Spleen (tissue), 7 donors: ENCODE results near the gene KLK7.

ENCODE experiments used
- CTCF ChIP-seq, 11 experiments: fragments of 200-600 bp in 7 of 11; fragments of 450-650 bp in 4 of 11; sonication (generic) in 4 of 11; IDR thresholded peaks in 8 of 11; conservative IDR thresholded peaks in 3 of 11; 1 replicate in 7 of 11; 2 replicates in 4 of 11; pipeline versions ENCODE4 v1.4.0 to v1.8.0; 2016 to 2021; ENCODE audit warnings: antibody characterized with exemption in 11 of 11, inconsistent platforms in 4 of 11, mild to moderate bottlenecking in 1 of 11
- POLR2A ChIP-seq, 3 donors: fragments of 450-650 bp; IDR thresholded peaks; one replicate each; pipeline ENCODE4 v1.5.1; 2017; ENCODE audit warnings: antibody characterized with exemption in 3 of 3, mild to moderate bottlenecking in 1 of 3
- POLR2AphosphoS5 ChIP-seq, 3 donors: sonication (generic); formaldehyde crosslinking; IDR thresholded peaks; one replicate each; pipeline ENCODE4 v1.5.1; 2017; ENCODE audit warnings: antibody characterized with exemption in 3 of 3
- donor health status: DM: no; HTN: no; CAD: no; lungs with moderate emphysema.
- donor health status: DM: no; HTN: no; CAD: no.
- donor health status: DM: no; HTN: no; CAD: no.

GRCh38 chr19:50932018-50932689 is 51.6 kb downstream of the KLK7 start:
- TF ChIP-seq CTCF (IDR thresholded peaks at IDR 0.05 in 8 of 11, conservative IDR thresholded peaks at IDR 0.05 in 3 of 11) (no peak), POLR2A (IDR thresholded peaks at IDR 0.05) (no peak), POLR2AphosphoS5 (IDR thresholded peaks at IDR 0.05) (no peak)
